Fibroblast of lung (primary cell): ENCODE measurements around the gene AEN. TPM values are rescaled to one million over a fixed set of nuclear protein-coding genes. Genes with fewer than 3 reads are reported as not detected.
"Not testable (repeated sequence)": the region's sequence is repeated elsewhere in the genome, so short reads cannot be mapped to it uniquely, and the experiment has no call there.

Experiments used
- DNase-seq, 2 donors: peaks; one replicate each; pipeline versions ENCODE4 v3.0.0 to v3.0.0-alpha.2; 2010; ENCODE audit warnings: low read depth in 2 of 2
- H2AFZ ChIP-seq: 2 replicates; pipeline ENCODE4 v1.5.1; 2012; ENCODE audit warnings: low read length, control low read depth, inconsistent platforms
- H3K27ac ChIP-seq: 2 replicates; pipeline ENCODE4 v1.5.1; 2011; ENCODE audit warnings: low read length, control low read depth; ENCODE audit not compliant: insufficient read depth
- H3K27me3 ChIP-seq: 2 replicates; pipeline ENCODE4 v1.5.1; 2011; ENCODE audit warnings: mild to moderate bottlenecking, low read length; ENCODE audit not compliant: control insufficient read depth, insufficient read depth
- H3K36me3 ChIP-seq: 2 replicates; pipeline ENCODE4 v1.5.1; 2011; ENCODE audit warnings: low read length; ENCODE audit not compliant: control insufficient read depth, insufficient read depth
- H3K4me1 ChIP-seq: 2 replicates; pipeline ENCODE4 v1.5.1; 2011; ENCODE audit warnings: low read length; ENCODE audit not compliant: control insufficient read depth, insufficient read depth; ENCODE audit errors: extremely low read depth
- H3K4me2 ChIP-seq: 2 replicates; pipeline ENCODE4 v1.5.1; 2011; ENCODE audit warnings: low read length, control low read depth; ENCODE audit not compliant: insufficient read depth; ENCODE audit errors: extremely low read depth
- H3K4me3 ChIP-seq, 4 experiments: fragments of 200-600 bp in 1 of 4; sonication (generic) in 1 of 4; replicated peaks in 1 of 4; 2 replicates each; pipeline ENCODE4 v1.5.1; 2011 to 2016; ENCODE audit warnings: low read length in 4 of 4, low read depth in 3 of 4, mild to moderate bottlenecking in 3 of 4, control low read depth in 2 of 4, inconsistent platforms in 1 of 4, mixed read lengths in 1 of 4; ENCODE audit not compliant: insufficient read depth in 1 of 4; ENCODE audit errors: control extremely low read depth in 1 of 4
- H3K79me2 ChIP-seq: 2 replicates; pipeline ENCODE4 v1.5.1; 2012; ENCODE audit warnings: mild to moderate bottlenecking, low read length, inconsistent platforms; ENCODE audit not compliant: control insufficient read depth, insufficient read depth
- H3K9ac ChIP-seq: 2 replicates; pipeline ENCODE4 v1.5.1; 2011; ENCODE audit warnings: mild to moderate bottlenecking, low read length, control low read depth; ENCODE audit not compliant: insufficient read depth
- H3K9me3 ChIP-seq: 2 replicates; pipeline ENCODE4 v1.5.1; 2012; ENCODE audit warnings: low read depth, low read length; ENCODE audit not compliant: control insufficient read depth, insufficient read depth
- H4K20me1 ChIP-seq: 2 replicates; pipeline ENCODE4 v1.5.1; 2011; ENCODE audit warnings: low read length; ENCODE audit not compliant: control insufficient read depth, insufficient read depth; ENCODE audit errors: extremely low read depth
- EZH2 ChIP-seq: IDR thresholded peaks from 2 replicates; pipeline ENCODE4 v1.5.1; 2012; ENCODE audit warnings: low read length, control low read depth, mild to moderate bottlenecking; ENCODE audit errors: missing control alignments
- polyA plus RNA-seq, 2 donors: library from polyadenylated mRNA; depleted of rRNA in 1 of 2; stranded (reverse) in 1 of 2; unstranded in 1 of 2; fragments of >200 nt; gene quantifications; 2 replicates each; pipeline ENCODE4 v1.2.1, GENCODE V29; 2011 to 2012; ENCODE audit warnings: missing spikeins in 1 of 2
- total RNA-seq: library from RNA; depleted of rRNA; stranded (reverse); fragments of >200 nt; gene quantifications from 2 replicates; pipeline ENCODE4 v1.2.1, GENCODE V29; 2014
- TF ChIP-seq, protein P1 (sequence below), 2 donors: IDR thresholded peaks in 1 of 2; conservative IDR thresholded peaks in 1 of 2; 1 replicate in 1 of 2; 2 replicates in 1 of 2; pipeline ENCODE4 v1.5.1; 2011 to 2012; ENCODE audit warnings: low read length in 2 of 2, control low read depth in 1 of 2, inconsistent platforms in 1 of 2, low read depth in 1 of 2, mild to moderate bottlenecking in 1 of 2

Gene AEN
- total and polyA plus RNA-seq, 2 donors (not counting 1 experiment from before 2014, with no cell fraction given): 18.5 to 83.7 TPM

DNA sequence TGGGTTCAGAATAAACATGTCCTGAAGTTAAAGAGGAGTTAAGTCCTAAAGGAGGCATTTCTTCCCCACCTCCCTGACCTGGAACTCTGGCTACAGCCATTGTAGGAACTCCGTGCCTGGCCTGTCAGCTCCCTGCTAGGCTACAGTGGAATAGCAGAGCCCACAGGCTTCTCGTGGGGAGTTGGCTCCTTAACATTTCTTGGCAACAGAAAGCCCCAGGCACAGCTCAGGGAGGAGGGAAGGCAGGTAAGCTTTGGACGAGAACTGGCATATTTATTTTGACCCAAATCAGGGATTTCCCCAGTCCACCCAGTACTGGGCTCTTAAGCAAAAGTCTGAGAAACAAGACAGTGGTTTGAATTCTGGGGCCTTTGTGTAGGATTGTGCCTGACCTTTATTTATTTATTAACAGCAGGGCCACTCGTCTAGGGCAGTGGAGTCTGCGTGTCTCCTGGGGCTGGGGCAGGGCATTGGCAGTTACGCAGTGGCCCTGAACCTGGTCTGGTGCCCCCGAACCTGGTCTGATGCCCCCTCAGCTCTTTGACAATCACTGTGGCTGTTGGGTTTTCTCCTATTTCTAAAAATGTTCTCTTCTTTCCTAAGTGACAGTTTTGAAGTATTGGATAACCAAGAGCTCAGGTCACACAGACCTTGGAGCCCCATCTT, 9.8 kb downstream of the AEN start:
- peaks cover 4% of the 10 kb centered on the region for H3K4me1 ChIP-seq

GRCh38 chr15:88631464-88632028, 10.4 kb downstream of the AEN start:
- H3K9ac ChIP-seq: no peak overlapping the region
- no peak for DNase-seq
- peaks cover 53% of the 10 kb centered on the region for H3K79me2 ChIP-seq
- peaks cover 2% of the 10 kb centered on the region for H4K20me1 ChIP-seq
- H3K27ac ChIP-seq: no peak overlapping the region
- H3K4me3 ChIP-seq: no peak overlapping the region
- H3K4me1 ChIP-seq: peaks cover 4% of the 10 kb centered on the region
- no peaks in the 10 kb centered on the region for H3K9me3 ChIP-seq
- H3K36me3 ChIP-seq: peaks cover 35% of the 10 kb centered on the region
- no peaks in the 10 kb centered on the region for H3K27me3 ChIP-seq
- H3K4me2 ChIP-seq: no peak overlapping the region
- no peak for TF ChIP-seq EZH2
- TF ChIP-seq, protein P1, sequence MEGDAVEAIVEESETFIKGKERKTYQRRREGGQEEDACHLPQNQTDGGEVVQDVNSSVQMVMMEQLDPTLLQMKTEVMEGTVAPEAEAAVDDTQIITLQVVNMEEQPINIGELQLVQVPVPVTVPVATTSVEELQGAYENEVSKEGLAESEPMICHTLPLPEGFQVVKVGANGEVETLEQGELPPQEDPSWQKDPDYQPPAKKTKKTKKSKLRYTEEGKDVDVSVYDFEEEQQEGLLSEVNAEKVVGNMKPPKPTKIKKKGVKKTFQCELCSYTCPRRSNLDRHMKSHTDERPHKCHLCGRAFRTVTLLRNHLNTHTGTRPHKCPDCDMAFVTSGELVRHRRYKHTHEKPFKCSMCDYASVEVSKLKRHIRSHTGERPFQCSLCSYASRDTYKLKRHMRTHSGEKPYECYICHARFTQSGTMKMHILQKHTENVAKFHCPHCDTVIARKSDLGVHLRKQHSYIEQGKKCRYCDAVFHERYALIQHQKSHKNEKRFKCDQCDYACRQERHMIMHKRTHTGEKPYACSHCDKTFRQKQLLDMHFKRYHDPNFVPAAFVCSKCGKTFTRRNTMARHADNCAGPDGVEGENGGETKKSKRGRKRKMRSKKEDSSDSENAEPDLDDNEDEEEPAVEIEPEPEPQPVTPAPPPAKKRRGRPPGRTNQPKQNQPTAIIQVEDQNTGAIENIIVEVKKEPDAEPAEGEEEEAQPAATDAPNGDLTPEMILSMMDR (conservative IDR thresholded peaks at IDR 0.05 in 1 of 2, IDR thresholded peaks at IDR 0.05 in 1 of 2; ENCODE audit: low read depth in 1 of 2, low read length in 2 of 2): no peak
- no peak overlapping the region for H2AFZ ChIP-seq

More for the DNA sequence above, 9.8 kb downstream of the AEN start:
- H3K9ac ChIP-seq: no peak overlapping the region
- peaks cover 40% of the 10 kb centered on the region for H3K36me3 ChIP-seq
- H4K20me1 ChIP-seq: peaks cover 2% of the 10 kb centered on the region
- no peak for TF ChIP-seq EZH2
- TF ChIP-seq, protein P1 (conservative IDR thresholded peaks at IDR 0.05 in 1 of 2, IDR thresholded peaks at IDR 0.05 in 1 of 2; ENCODE audit: low read depth in 1 of 2, low read length in 2 of 2): no peak
- peaks cover 59% of the 10 kb centered on the region for H3K79me2 ChIP-seq
- H3K4me3 ChIP-seq: no peak overlapping the region
- H3K4me2 ChIP-seq: no peak overlapping the region
- H3K27ac ChIP-seq: no peak overlapping the region
- H2AFZ ChIP-seq: no peak overlapping the region
- DNase-seq: no peak
- no peaks in the 10 kb centered on the region for H3K27me3 ChIP-seq
- H3K9me3 ChIP-seq: no peaks in the 10 kb centered on the region

GRCh38 chr15:88632797-88633196, 11.7 kb downstream of the AEN start:
- H4K20me1 ChIP-seq, H3K4me3 ChIP-seq, H3K27me3 ChIP-seq, H3K27ac ChIP-seq, H3K4me1 ChIP-seq, H3K9me3 ChIP-seq, H3K4me2 ChIP-seq, H2AFZ ChIP-seq, H3K9ac ChIP-seq, DNase-seq: not testable (repeated sequence)
- Histone ChIP-seq H3K36me3 (peaks cover 30% of the 10 kb centered on the region), H3K79me2 (peaks cover 41% of the 10 kb centered on the region)
